Trophoblast cell (in vitro differentiated cells and primary cell): ENCODE measurements around the gene TMA7B.

Source experiments
- DNase-seq, 2 donors: peaks; one replicate each; pipeline ENCODE4 v3.0.0-alpha.2; 2016
- H2AFZ ChIP-seq: 2 replicates; pipeline ENCODE4 v1.6.1; 2013; ENCODE audit warnings: low read length, moderate library complexity, mild to moderate bottlenecking; ENCODE audit not compliant: insufficient read depth, poor library complexity
- H2AK5ac ChIP-seq: 2 replicates; pipeline ENCODE4 v1.6.1; 2013; ENCODE audit warnings: mild to moderate bottlenecking, low read length
- H2BK120ac ChIP-seq: 2 replicates; pipeline ENCODE4 v1.6.1; 2013; ENCODE audit warnings: low read length, mild to moderate bottlenecking, moderate library complexity; ENCODE audit not compliant: insufficient read depth, poor library complexity
- H2BK12ac ChIP-seq: 2 replicates; pipeline ENCODE4 v1.6.1; 2013; ENCODE audit warnings: mild to moderate bottlenecking, low read length, moderate library complexity
- H2BK5ac ChIP-seq: 2 replicates; pipeline ENCODE4 v1.6.1; 2013; ENCODE audit warnings: low read length, low read depth, moderate library complexity, mild to moderate bottlenecking; ENCODE audit not compliant: poor library complexity
- H3K14ac ChIP-seq: 2 replicates; pipeline ENCODE4 v1.6.1; 2013; ENCODE audit warnings: mild to moderate bottlenecking, low read length
- H3K18ac ChIP-seq: 2 replicates; pipeline ENCODE4 v1.6.1; 2013; ENCODE audit warnings: mild to moderate bottlenecking, low read length
- H3K23ac ChIP-seq: 2 replicates; pipeline ENCODE4 v1.6.1; 2013; ENCODE audit warnings: low read length
- H3K27ac ChIP-seq: 2 replicates; pipeline ENCODE4 v1.5.1; 2013; ENCODE audit warnings: low read depth, mild to moderate bottlenecking, inconsistent platforms, low read length, moderate library complexity
- H3K27me3 ChIP-seq: 2 replicates; pipeline ENCODE4 v1.6.1; 2013; ENCODE audit warnings: inconsistent platforms, mild to moderate bottlenecking, low read length, moderate library complexity; ENCODE audit not compliant: insufficient read depth
- H3K36me3 ChIP-seq, 2 experiments: 1 replicate in 1 of 2; 2 replicates in 1 of 2; pipeline ENCODE4 v1.6.1; 2013; ENCODE audit warnings: low read length in 2 of 2, mild to moderate bottlenecking in 2 of 2, moderate library complexity in 1 of 2; ENCODE audit not compliant: insufficient read depth in 2 of 2, control insufficient read depth in 1 of 2
- H3K4ac ChIP-seq: 2 replicates; pipeline ENCODE4 v1.6.1; 2013; ENCODE audit warnings: low read depth, mild to moderate bottlenecking, low read length, moderate library complexity
- H3K4me1 ChIP-seq, 2 experiments: 1 replicate in 1 of 2; 2 replicates in 1 of 2; pipeline ENCODE4 v1.6.1; 2013; ENCODE audit warnings: low read length in 2 of 2, mild to moderate bottlenecking in 2 of 2, moderate library complexity in 1 of 2; ENCODE audit not compliant: insufficient read depth in 2 of 2, control insufficient read depth in 1 of 2
- H3K4me2 ChIP-seq: 2 replicates; pipeline ENCODE4 v1.6.1; 2013; ENCODE audit warnings: inconsistent platforms, mild to moderate bottlenecking, low read length, moderate library complexity
- H3K4me3 ChIP-seq: 2 replicates; pipeline ENCODE4 v1.5.1; 2013; ENCODE audit warnings: mild to moderate bottlenecking, low read depth, low read length, inconsistent platforms
- H3K79me1 ChIP-seq: one replicate; pipeline ENCODE4 v1.6.1; 2013; ENCODE audit warnings: low read length
- H3K79me2 ChIP-seq: 2 replicates; pipeline ENCODE4 v1.6.1; 2013; ENCODE audit warnings: low read length, mild to moderate bottlenecking; ENCODE audit not compliant: control insufficient read depth, insufficient read depth, poor library complexity
- H3K9ac ChIP-seq: 2 replicates; pipeline ENCODE4 v1.6.1; 2013; ENCODE audit warnings: mild to moderate bottlenecking, low read length
- H3K9me3 ChIP-seq: 2 replicates; pipeline ENCODE4 v1.6.1; 2013; ENCODE audit warnings: low read depth, mild to moderate bottlenecking, control low read depth, inconsistent platforms, low read length; ENCODE audit not compliant: insufficient read depth
- H4K12ac ChIP-seq: 2 replicates; pipeline ENCODE4 v1.6.1; 2013; ENCODE audit warnings: low read depth, mild to moderate bottlenecking, low read length, moderate library complexity
- H4K8ac ChIP-seq: 2 replicates; pipeline ENCODE4 v1.6.1; 2013; ENCODE audit warnings: low read depth, mild to moderate bottlenecking, low read length, moderate library complexity
- H4K91ac ChIP-seq: one replicate; pipeline ENCODE4 v1.6.1; 2013; ENCODE audit warnings: low read depth, mild to moderate bottlenecking, low read length, moderate library complexity
- WGBS: extraction: QIAGEN DNeasy Blood & Tissue Kit; methylation state at CpG from one replicate; pipeline ENCODE4 v1.1.7; 2013; ENCODE audit warnings: missing lambda C conversion rate; ENCODE audit not compliant: insufficient read length, insufficient coverage; ENCODE audit errors: extremely low coverage; 5-methylcytosine and 5-hydroxymethylcytosine counted together

The TMA7B gene

DNA sequence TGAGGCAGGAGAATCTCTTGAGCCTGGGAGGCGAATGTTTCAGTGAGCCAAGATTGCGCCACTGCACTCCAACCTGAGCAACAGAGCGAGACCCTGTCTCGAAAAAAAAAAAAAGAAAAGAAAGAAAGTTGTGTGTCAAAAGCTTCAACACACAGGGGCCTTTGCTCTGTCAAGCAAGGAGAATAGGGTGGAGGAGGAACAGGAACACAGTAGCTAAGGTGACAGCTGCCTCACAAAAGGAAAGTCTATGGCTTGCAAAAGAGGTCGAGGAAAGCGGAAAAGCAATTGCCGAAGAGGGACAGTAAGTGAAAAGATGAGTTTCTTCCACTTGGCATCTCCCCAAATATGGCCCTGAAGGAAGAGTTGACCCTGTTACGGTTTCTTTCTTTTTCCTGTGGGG lies 26.5 kb upstream of the TMA7B start:
- no CpG with 5 or more reads among the region's 8 CpGs for WGBS
- Histone ChIP-seq H4K8ac (no peak overlapping the region), H3K9me3 (no peaks in the 10 kb centered on the region), H3K27me3 (no peaks in the 10 kb centered on the region), H3K79me1 (no peaks in the 10 kb centered on the region), H2BK12ac (no peak overlapping the region), H3K4ac (no peak overlapping the region), H3K27ac (no peak overlapping the region), H3K36me3 (no peaks in the 10 kb centered on the region), H3K9ac (no peak overlapping the region), H3K18ac (no peak overlapping the region), H3K79me2 (no peaks in the 10 kb centered on the region), H3K23ac (no peak overlapping the region), H2BK120ac (no peak overlapping the region), H4K91ac (no peak overlapping the region), H3K4me1 (no peaks in the 10 kb centered on the region), H2AFZ (no peak overlapping the region), H3K4me2 (no peak overlapping the region), H4K12ac (no peak overlapping the region), H3K14ac (no peak overlapping the region), H2BK5ac (no peak overlapping the region), H2AK5ac (no peak overlapping the region), H3K4me3 (no peak overlapping the region)
- DNase-seq = no peak

DNA sequence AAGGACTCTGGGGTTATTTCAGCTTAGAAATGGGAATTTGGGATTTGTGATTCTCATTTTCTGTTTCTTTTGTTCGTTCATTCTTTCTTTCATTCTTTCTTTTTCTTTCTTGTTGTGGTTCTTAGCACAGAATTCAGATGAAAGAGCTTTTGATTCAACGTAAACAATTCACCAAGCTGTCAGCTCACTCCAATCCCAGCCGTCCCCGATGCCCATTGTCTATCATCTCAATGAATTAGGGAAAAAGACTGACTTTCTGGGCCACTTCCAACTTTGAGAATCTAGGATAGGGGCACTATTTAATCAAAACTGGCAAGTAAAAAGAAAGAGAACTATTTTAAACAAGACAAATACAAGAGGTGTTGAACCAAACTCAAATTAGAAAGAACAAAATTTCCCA lies 25.1 kb upstream of the TMA7B start:
- Histone ChIP-seq H3K14ac (no peak overlapping the region), H4K12ac (no peak overlapping the region), H3K27ac (no peak overlapping the region), H2AK5ac (no peak overlapping the region), H3K79me2 (no peaks in the 10 kb centered on the region), H3K27me3 (no peaks in the 10 kb centered on the region), H3K36me3 (no peaks in the 10 kb centered on the region), H3K4me1 (no peaks in the 10 kb centered on the region), H3K4me2 (no peak overlapping the region), H2BK12ac (no peak overlapping the region), H3K4me3 (no peak overlapping the region), H4K8ac (no peak overlapping the region), H3K79me1 (no peaks in the 10 kb centered on the region), H4K91ac (no peak overlapping the region), H3K23ac (no peak overlapping the region), H2AFZ (no peak overlapping the region), H2BK120ac (no peak overlapping the region), H2BK5ac (no peak overlapping the region), H3K4ac (no peak overlapping the region), H3K18ac (no peak overlapping the region), H3K9me3 (no peaks in the 10 kb centered on the region), H3K9ac (no peak overlapping the region)
- DNase-seq = no peak
- WGBS = no CpG with 5 or more reads among the region's 4 CpGs

DNA sequence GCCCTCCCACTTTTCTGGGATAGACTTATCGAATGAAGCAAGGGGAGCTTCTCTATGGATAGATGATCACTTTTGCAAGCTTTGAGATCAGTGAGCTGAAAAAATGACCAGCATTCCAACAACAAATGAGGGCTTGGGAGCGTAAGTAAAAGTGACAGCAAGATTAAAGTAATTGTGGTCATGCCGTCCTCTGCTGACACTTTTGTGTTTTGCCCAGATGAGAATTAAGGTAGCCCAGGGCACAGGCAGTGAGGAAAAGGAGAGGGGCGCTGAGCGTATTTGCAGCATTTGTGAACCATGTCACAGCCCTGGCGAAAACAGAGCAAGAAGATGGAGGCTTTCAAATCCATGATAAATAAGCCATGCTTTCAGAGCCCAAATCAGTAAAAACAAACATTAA lies 24.6 kb upstream of the TMA7B start:
- H2AK5ac ChIP-seq = no peak overlapping the region

DNA sequence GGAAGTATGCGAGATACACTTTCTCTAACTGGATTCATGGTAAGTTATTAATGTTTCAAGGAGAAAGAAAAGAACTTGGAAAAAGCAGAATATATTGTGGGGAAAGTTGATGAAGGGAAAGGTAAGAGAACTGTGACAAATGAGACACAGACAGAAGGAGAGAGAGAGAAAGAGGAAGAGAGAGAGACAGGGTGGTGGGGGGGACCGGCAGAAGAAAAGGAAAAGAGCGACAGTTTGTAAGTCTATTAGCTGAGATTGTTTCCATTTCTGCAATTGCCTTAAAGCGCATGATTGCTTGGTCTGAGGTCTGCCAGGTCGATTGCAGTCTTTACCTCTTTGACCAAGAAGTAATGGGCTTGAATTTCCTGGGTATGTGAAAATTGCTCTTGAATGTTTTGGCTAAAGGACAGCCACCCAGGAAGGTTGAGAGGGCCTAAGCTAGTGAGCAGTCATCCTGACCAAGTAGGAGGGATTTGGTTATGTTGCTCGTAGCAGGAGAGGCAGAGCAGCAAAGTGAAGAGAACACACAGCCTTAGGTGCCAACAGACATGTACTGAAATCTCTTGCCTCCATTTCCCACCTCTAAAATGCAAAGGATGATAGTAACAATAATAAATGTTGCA lies 23.6 kb upstream of the TMA7B start:
- Histone ChIP-seq H2BK12ac (no peak overlapping the region), H3K14ac (no peak overlapping the region), H4K8ac (no peak overlapping the region), H4K12ac (no peak overlapping the region), H3K9ac (no peak overlapping the region), H2BK120ac (no peak overlapping the region), H3K27me3 (no peaks in the 10 kb centered on the region), H3K4me2 (no peak overlapping the region), H3K9me3 (no peaks in the 10 kb centered on the region), H3K4ac (no peak overlapping the region), H3K18ac (no peak overlapping the region), H3K4me3 (no peak overlapping the region), H2BK5ac (no peak overlapping the region), H4K91ac (no peak overlapping the region), H2AK5ac (no peak overlapping the region), H3K23ac (no peak overlapping the region), H2AFZ (no peak overlapping the region), H3K79me1 (no peaks in the 10 kb centered on the region), H3K36me3 (no peaks in the 10 kb centered on the region), H3K4me1 (no peaks in the 10 kb centered on the region), H3K79me2 (no peaks in the 10 kb centered on the region), H3K27ac (no peak overlapping the region)
- no peak for DNase-seq
- no CpG with 5 or more reads among the region's 6 CpGs for WGBS

More for the DNA sequence above, 24.6 kb upstream of the TMA7B start:
- Histone ChIP-seq H3K79me1 (no peaks in the 10 kb centered on the region), H3K23ac (no peak overlapping the region), H3K36me3 (no peaks in the 10 kb centered on the region), H2BK5ac (no peak overlapping the region), H3K4me2 (no peak overlapping the region), H2BK120ac (no peak overlapping the region), H3K27me3 (no peaks in the 10 kb centered on the region), H2BK12ac (no peak overlapping the region), H4K91ac (no peak overlapping the region), H3K9me3 (no peaks in the 10 kb centered on the region), H4K8ac (no peak overlapping the region), H3K4me3 (no peak overlapping the region), H4K12ac (no peak overlapping the region), H3K4me1 (no peaks in the 10 kb centered on the region), H2AFZ (no peak overlapping the region), H3K27ac (no peak overlapping the region), H3K9ac (no peak overlapping the region), H3K79me2 (no peaks in the 10 kb centered on the region), H3K14ac (no peak overlapping the region), H3K4ac (no peak overlapping the region), H3K18ac (no peak overlapping the region)
- no CpG with 5 or more reads among the region's 6 CpGs for WGBS
- no peak for DNase-seq
